ENCODE measurements around the gene KDM8. TPM values are rescaled to one million over a fixed set of nuclear protein-coding genes. Genes with fewer than 3 reads are reported as not detected.

Gene KDM8
- total RNA-seq, 2 donors from 2014 or later, result 6.0 to 18.5 TPM

DNA sequence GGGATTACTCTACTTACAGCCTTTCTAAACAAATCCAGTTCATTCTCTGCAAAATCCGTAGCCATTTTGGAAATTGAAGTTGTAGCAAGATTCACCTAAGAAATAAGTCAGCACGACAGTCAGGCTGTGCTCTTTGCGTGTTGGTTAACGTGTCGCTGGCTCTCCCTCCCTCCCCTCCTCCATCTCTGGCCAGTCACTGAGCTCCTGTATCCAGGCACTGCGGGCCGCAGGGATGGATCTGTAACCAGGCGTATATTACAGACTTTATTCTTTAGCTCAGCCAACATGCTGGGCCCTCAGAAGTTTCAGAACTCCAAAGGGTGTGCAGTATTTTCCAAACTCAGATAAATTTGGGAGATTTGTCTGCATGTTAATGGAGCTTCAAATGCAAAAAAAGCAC is 30.8 kb downstream of the KDM8 start:
- Histone ChIP-seq H3K36me3 (replicated peaks in 1 of 2; ENCODE audit: insufficient read depth in 1 of 2, low read depth in 2 of 2) (peaks cover 0 to 3% of the 10 kb centered on the region in 2 donors), H3K9me3 (no peaks in the 10 kb centered on the region), H3K4me3 (no peak overlapping the region), H3K27ac (no peak overlapping the region), H3K4me1 (peaks cover 39% of the 10 kb centered on the region), H3K27me3 (no peaks in the 10 kb centered on the region)
- DNase-seq (no peak), ATAC-seq (no peak)
- intact Hi-C loops (cut with DNase I), result loop anchor here (5.0 to 10.0 kb wide), 3 partner anchors 57 to 141 kb away; partner anchors contain the start of gene IL4R
- no peak for TF ChIP-seq POLR2A (IDR thresholded peaks at IDR 0.05)
- TF ChIP-seq, protein P1, sequence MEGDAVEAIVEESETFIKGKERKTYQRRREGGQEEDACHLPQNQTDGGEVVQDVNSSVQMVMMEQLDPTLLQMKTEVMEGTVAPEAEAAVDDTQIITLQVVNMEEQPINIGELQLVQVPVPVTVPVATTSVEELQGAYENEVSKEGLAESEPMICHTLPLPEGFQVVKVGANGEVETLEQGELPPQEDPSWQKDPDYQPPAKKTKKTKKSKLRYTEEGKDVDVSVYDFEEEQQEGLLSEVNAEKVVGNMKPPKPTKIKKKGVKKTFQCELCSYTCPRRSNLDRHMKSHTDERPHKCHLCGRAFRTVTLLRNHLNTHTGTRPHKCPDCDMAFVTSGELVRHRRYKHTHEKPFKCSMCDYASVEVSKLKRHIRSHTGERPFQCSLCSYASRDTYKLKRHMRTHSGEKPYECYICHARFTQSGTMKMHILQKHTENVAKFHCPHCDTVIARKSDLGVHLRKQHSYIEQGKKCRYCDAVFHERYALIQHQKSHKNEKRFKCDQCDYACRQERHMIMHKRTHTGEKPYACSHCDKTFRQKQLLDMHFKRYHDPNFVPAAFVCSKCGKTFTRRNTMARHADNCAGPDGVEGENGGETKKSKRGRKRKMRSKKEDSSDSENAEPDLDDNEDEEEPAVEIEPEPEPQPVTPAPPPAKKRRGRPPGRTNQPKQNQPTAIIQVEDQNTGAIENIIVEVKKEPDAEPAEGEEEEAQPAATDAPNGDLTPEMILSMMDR (IDR thresholded peaks at IDR 0.05), result no peak
- 84 to 93% methylated on average over 8 of the region's 8 CpGs for WGBS, 2 donors

GRCh38 chr16:27234603-27235002 is 31.3 kb downstream of the KDM8 start:
- 9 to 11% methylated on average over 4 of the region's 4 CpGs for WGBS, 2 donors
- no peak for DNase-seq

DNA sequence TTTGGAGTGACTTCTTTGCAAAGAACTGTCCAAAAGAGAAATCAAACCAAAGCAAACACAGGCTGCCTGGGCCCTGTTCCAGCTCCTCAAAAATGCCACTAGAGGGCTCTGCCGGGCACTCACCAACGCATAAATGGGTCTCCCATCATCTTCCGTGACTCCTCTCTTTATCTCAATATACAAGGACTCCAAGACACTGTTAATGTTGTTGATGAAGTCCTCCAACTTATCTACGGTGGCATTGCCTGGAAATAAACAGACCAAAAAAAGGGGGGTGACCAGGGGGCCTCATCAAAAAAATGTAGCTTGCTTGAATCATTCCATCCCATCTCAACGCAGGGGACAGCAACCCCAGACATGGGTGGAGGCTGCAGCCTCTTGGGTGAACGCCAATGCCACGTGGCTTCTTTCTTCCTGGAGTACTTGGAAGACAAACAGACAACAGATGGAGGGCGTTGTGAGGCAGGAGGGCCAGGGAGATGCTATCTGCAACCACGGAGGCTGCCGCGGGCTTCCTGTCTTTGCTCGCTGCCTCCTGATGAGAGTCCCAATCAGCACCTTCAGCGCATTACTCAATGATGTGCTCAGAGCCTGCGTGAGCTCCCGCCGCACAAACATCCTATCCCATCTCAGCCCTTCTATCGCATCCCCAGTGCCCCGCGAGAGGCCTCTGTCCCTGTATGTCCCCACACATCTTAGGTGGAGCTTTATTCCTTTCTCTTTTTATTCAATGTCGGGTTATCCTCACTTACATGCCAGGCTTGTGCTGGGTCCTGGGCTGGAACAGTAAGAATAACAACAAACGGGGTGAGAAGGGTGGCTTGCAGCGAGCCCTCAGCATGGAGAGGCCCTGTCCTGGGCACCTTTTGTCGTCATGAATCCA is 32.0 kb downstream of the KDM8 start:
- ATAC-seq, result peak; percentile 65
- TF ChIP-seq, protein P1 (IDR thresholded peaks at IDR 0.05), result peak; percentile 55 to 81 (median 75)
- no peak for TF ChIP-seq POLR2A (IDR thresholded peaks at IDR 0.05)
- DNase-seq, result peak; percentile 67 to 81 (median 72)
- H3K9me3 ChIP-seq, result no peaks in the 10 kb centered on the region
- intact Hi-C loops (cut with DNase I), result loop anchor here (10.0 kb wide), 2 partner anchors 80 to 140 kb away; partner anchors contain the start of gene IL4R
- peak overlapping the region in 3 of 4 donors; percentile 15 to 46 (median 23) for H3K27ac ChIP-seq
- WGBS, 2 donors, result 43 to 53% methylated on average over 22 to 23 of the region's 23 CpGs
- H3K27me3 ChIP-seq, result no peaks in the 10 kb centered on the region
- H3K4me1 ChIP-seq, result peaks cover 32% of the 10 kb centered on the region
- no peak overlapping the region for H3K4me3 ChIP-seq
- peaks cover 0 to 3% of the 10 kb centered on the region in 2 donors for H3K36me3 ChIP-seq (replicated peaks in 1 of 2; ENCODE audit: insufficient read depth in 1 of 2, low read depth in 2 of 2)

More at GRCh38 chr16:27234603-27235002, 31.3 kb downstream of the KDM8 start:
- H3K27me3 ChIP-seq, result no peaks in the 10 kb centered on the region
- TF ChIP-seq POLR2A (IDR thresholded peaks at IDR 0.05), result no peak
- TF ChIP-seq, protein P1 (IDR thresholded peaks at IDR 0.05), result no peak
- peaks cover 35% of the 10 kb centered on the region for H3K4me1 ChIP-seq
- H3K4me3 ChIP-seq, result no peak overlapping the region
- no peaks in the 10 kb centered on the region for H3K9me3 ChIP-seq
- peaks cover 0 to 3% of the 10 kb centered on the region in 2 donors for H3K36me3 ChIP-seq (replicated peaks in 1 of 2; ENCODE audit: insufficient read depth in 1 of 2, low read depth in 2 of 2)
- intact Hi-C loops (cut with DNase I), result loop anchor here (5.0 to 10.0 kb wide), 3 partner anchors 57 to 140 kb away; partner anchors contain the start of gene IL4R
- H3K27ac ChIP-seq, result no peak overlapping the region
- ATAC-seq, result no peak

GRCh38 chr16:27235938-27236245 is 32.6 kb downstream of the KDM8 start:
- H3K27ac ChIP-seq, result peak overlapping the region in 3 of 4 donors; percentile 15 to 46 (median 23)
- intact Hi-C loops (cut with DNase I), result loop anchor here (10.0 kb wide), 2 partner anchors 79 to 139 kb away; partner anchors contain the start of gene IL4R
- TF ChIP-seq POLR2A (IDR thresholded peaks at IDR 0.05), result no peak
- TF ChIP-seq, protein P1 (IDR thresholded peaks at IDR 0.05), result no peak
- peaks cover 0 to 3% of the 10 kb centered on the region in 2 donors for H3K36me3 ChIP-seq (replicated peaks in 1 of 2; ENCODE audit: insufficient read depth in 1 of 2, low read depth in 2 of 2)
- WGBS, 2 donors, result 73 to 94% methylated on average over 3 to 8 of the region's 8 CpGs
- ATAC-seq (no peak), DNase-seq (no peak)
- H3K9me3 ChIP-seq, result no peaks in the 10 kb centered on the region
- H3K4me3 ChIP-seq, result no peak overlapping the region
- no peaks in the 10 kb centered on the region for H3K27me3 ChIP-seq
- peaks cover 32% of the 10 kb centered on the region for H3K4me1 ChIP-seq
